Left cardiac atrium (tissue), 4 donors: ENCODE data around the gene TPBG. TPM values are rescaled to one million over a fixed set of nuclear protein-coding genes. Genes with fewer than 3 reads are reported as not detected.
A peak's percentile ranks its signal among the peaks of the same experiment; 100 is the strongest.
"Not testable (repeated sequence)": the region's sequence is repeated elsewhere in the genome, so short reads cannot be mapped to it uniquely, and the experiment has no call there.

Source experiments
- ATAC-seq, 2 donors: fragments of 200-7000 bp; cut with Tn5 transposase; one replicate each; pipeline ENCODE4 v1.9.1; 2020; ENCODE audit warnings: mild to moderate bottlenecking in 2 of 2, moderate library complexity in 2 of 2
- DNase-seq: peaks from one replicate; pipeline ENCODE4 v3.0.0-alpha.2; 2020
- intact Hi-C, 2 donors: fragments of 100-400 bp; cut with DNase I; formaldehyde crosslinking; loops; one replicate each; pipeline versions ENCODE4 v1.14.1 to v1.15.1; 2022 to 2023
- total RNA-seq, 2 donors: library from RNA; stranded (reverse); fragmentation: NEBNext Ultra II Directional; extraction: Animal tissue kit (Norgen Biotek cat#: 25700); gene quantifications; one replicate each; pipeline ENCODE4 v1.2.1, GENCODE V29; 2021
- donor health status: DM: no; HTN: yes; CAD: no.
- donor health status: DM: no; HTN: yes; CAD: no; lungs with severe emphysema.
- donor health status: DM: yes; HTN: yes; CAD: no.
- donor health status: Dilated cardiomyopathy.

The TPBG gene
- total RNA-seq, 2 donors from 2014 or later, result 5.3 to 9.8 TPM

GRCh38 chr6:82371799-82372546, 8.4 kb downstream of the TPBG start:
- no peak for DNase-seq
- intact Hi-C loops, result no loop called here
- ATAC-seq, result no peak

GRCh38 chr6:82372656-82373055, 9.0 kb downstream of the TPBG start:
- DNase-seq (no peak), ATAC-seq (no peak)
- intact Hi-C loops, result no loop called here

DNA sequence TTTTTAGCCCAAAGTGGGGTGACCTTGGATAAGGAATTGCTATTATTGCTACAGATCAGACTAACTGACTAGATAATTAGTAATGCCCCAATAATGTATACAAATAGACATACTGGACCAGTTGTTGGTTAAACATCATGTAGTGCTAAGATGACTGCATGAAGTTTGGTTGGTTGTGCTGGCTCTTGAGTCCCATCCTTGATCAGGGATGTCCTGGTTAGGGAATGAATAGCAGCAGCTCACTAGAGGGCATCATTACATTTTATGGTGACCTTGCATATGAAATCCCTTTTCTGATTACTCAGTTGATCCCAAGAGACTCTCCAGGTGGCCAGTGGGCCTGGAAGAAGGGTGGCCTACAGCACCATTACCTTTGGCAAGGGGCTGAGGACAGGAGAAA, 10.9 kb downstream of the TPBG start:
- ATAC-seq (no peak), DNase-seq (no peak)
- intact Hi-C loops, result no loop called here

DNA sequence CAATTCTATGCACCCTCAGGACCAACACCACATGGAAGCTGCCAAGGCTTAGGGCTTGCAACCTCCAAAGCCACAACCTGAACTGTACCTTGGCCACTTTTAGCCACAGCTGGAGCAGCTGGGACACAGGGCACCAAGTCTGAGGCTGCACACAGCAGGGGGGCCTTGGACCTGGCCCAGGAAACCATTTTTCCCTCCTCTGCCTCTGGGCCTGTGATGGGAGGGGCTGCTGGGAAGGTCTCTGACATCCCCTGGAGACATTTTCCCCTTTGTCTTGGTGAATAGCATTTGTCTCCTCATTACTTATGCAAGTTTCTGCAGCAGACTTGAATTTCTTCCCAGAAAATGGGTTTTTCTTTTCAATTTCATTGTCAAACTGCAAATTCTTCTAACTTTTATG, 13.0 kb downstream of the TPBG start:
- DNase-seq (no peak), ATAC-seq (no peak)
- intact Hi-C loops, result no loop called here

DNA sequence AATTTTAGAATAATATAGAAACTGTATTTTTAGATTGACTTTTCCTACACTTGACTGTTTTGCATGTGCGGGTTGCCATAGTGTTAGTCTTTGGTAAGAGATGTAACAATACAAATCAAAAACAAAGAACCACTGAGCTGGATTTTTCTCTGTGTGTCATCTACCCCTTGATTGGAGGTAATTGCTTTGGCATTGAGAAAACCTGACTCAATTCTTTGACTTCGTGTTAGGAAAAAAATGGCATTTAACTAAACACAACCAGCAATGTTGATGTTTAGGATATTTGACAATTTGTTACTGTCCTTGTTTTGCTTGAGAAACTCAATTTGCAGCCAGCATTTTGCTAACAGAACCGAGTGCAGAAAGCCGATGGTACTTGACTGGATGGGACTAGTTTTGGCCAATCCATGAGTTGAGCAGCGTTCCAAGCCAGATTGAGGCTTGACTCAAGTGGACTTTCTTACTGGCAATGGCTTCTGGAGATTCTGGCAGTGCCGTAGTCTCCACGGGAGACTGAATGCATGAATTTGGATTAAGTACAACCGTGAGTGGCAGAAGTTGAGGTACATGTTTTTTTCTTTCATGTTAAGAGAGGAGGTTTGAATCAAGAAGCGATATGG, 17.1 kb downstream of the TPBG start:
- DNase-seq (no peak), ATAC-seq (no peak)
- intact Hi-C loops, result no loop called here

GRCh38 chr6:82381278-82381677, 17.7 kb downstream of the TPBG start:
- intact Hi-C loops, result no loop called here
- ATAC-seq, result no peak

GRCh38 chr6:82385102-82385501, 21.5 kb downstream of the TPBG start:
- ATAC-seq (no peak), DNase-seq (no peak)

More at GRCh38 chr6:82381278-82381677, 17.7 kb downstream of the TPBG start:
- DNase-seq, result no peak

DNA sequence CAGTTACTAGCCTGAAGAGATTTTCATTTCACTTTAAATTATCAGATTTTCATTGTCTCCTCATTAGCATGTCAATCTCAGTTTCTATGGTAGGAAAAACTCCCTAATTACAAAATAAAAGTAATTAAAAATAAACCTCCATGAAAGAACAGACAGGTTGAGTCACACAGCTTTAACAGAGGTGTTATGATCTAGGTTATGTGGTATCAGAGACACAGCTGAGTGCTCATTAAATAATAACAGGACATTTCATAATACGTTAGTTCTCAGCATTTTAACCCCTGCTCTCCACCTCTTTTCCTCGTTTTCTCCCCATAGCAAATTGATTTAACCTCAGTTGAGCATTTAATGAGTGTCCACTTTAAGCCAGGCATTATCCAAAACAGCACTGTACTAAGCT, 21.9 kb downstream of the TPBG start:
- intact Hi-C loops, result no loop called here
- DNase-seq, result no peak
- ATAC-seq, result peak in 1 of 2 donors; percentile 63

More at GRCh38 chr6:82385102-82385501, 21.5 kb downstream of the TPBG start:
- intact Hi-C loops, result no loop called here

DNA sequence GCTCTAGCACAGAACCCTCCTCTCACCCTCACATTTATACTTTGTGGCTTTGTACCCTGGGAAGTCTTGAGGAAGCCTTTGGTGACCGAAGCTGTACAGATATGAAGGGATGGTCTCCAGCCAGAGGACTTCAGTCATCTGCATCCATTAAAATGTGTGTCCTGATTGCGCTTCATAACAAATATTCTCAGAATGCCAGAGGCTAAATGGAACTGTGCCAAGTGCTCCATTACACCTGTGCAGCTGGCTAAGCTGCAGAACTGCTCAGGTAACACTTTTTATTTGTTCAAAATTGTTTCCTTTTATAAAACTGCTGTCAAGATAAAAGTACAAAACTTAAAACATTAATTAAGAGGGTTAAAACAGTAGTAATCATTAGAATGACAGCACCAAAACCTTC, 22.3 kb downstream of the TPBG start:
- DNase-seq (no peak), ATAC-seq (no peak)
- intact Hi-C loops, result no loop called here

- DNase-seq, ATAC-seq, intact Hi-C loops: not testable (repeated sequence)
These were observed 31.2 kb downstream of the TPBG start for GRCh38 chr6:82394770-82395169.

- intact Hi-C loops, result no loop called here
- ATAC-seq (peak in 1 of 2 donors; percentile 96), DNase-seq (no peak)
These were observed 33.5 kb downstream of the TPBG start for GRCh38 chr6:82396964-82397751.

DNA sequence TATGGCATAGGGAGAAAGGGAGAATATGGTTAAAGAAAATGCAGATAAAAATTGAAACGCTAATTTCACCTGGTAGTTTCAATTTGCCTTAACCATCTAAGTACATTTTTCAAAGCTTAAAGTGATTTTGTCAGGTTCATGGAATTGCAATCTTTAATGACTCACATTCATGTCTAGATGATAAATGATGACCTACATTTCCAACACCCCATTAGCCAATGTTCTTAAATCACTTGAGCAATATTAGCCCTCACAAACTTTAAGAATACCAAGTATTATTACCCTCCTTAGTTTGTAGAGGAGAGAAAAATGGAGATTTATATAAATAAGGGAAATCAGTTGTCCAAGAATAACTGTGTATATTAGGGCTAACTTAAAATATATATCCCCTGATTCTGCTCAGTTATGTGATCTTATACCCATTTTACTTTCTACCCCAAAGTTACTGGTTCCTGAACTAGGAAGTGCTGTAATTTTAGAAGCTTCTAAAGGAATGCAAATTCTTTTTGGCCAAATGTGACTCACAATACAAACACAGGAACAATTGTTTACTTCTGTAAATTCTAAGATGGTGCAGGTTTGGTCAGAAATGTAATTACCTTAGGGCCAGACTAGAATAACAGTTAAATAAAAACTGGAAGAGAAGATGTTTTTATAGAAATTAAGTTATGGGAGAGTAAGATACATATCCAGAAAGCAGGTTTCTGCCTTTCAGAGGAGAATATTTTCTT, 34.5 kb downstream of the TPBG start:
- DNase-seq (no peak), ATAC-seq (peak in 1 of 2 donors; percentile 85)
- intact Hi-C loops, result no loop called here

- intact Hi-C loops, result no loop called here
- ATAC-seq, result peak in 1 of 2 donors; percentile 92
- DNase-seq, result no peak
These were observed 45.4 kb downstream of the TPBG start for GRCh38 chr6:82408952-82409431.

- ATAC-seq (no peak), DNase-seq (no peak)
These were observed 46.6 kb downstream of the TPBG start for GRCh38 chr6:82410151-82410648.

GRCh38 chr6:82413868-82414267, 50.3 kb downstream of the TPBG start:
- DNase-seq, result no peak
- intact Hi-C loops, result no loop called here
- ATAC-seq, result peak in 1 of 2 donors; percentile 53

More at GRCh38 chr6:82410151-82410648, 46.6 kb downstream of the TPBG start:
- intact Hi-C loops, result no loop called here

DNA sequence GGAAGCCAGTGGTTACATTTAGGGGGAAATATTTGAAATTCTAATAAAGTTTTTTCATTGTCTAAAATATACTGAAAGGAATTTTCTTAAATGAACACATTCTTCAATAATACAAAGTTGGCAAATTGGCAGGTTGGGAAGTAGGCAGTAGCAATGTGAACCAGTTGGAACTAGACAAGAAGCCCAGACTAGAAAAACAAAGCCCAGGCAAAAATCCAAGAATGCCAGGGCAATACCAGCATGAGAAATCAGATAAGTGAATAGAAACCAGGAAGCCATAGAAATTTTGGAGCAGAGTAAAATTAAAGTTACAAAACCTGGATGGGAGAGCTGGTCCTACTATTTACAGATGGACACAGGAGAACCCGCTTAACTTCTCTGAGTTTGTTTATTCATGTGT, 52.2 kb downstream of the TPBG start:
- DNase-seq (no peak), ATAC-seq (no peak)
- intact Hi-C loops, result no loop called here

DNA sequence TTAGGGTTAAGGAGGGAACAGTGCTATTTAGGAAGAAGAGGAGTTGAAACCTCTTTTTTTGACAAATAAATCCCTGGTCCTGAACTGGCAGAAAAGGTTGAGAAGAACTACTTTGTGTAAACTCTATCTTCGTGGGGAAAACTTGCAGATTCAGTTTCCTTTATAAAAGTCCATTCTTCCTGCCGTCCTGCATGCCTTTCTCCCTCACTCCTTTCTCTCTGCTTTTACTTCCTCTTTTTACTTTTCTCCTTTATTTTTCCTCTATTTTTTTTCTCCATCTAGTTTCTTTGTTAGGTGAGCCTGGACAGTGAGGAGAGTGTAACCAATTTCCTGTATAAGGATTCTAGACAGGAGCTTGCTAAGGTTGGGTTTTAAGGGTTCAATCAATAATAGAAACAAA, 52.7 kb downstream of the TPBG start:
- DNase-seq (no peak), ATAC-seq (no peak)
- intact Hi-C loops, result no loop called here
